GM12878 (cell line): ENCODE data around the gene BCAS3. TPM values are rescaled to one million over a fixed set of nuclear protein-coding genes. Genes with fewer than 3 reads are reported as not detected.

Experiments used
- ATAC-seq: fragments of 200-7000 bp; cut with Tn5 transposase; 3 replicates; pipeline ENCODE4 v1.9.1; 2020; ENCODE audit warnings: mild to moderate bottlenecking, moderate library complexity
- BruUV-seq: library from RNA; stranded (reverse); fragments of 400-500 nt; replicated peaks from 2 replicates; lab custom pipeline; 2021; lab: Mats Ljungman, UMichigan
- CTCF ChIA-PET: fragments of 300-600 bp; sonication (Branson Sonifier 250); formaldehyde crosslinking; extraction: SDS; loops from one replicate; lab custom pipeline; 2021; ENCODE audit warnings: inconsistent platforms; lab: Yijun Ruan, JAX
- POLR2A ChIA-PET: fragments of 350-600 bp; formaldehyde crosslinking; extraction: SDS; loops from one replicate; lab custom pipeline; 2021; ENCODE audit warnings: inconsistent platforms; lab: Charles Lee
- RAD21 ChIA-PET: fragments of 300-600 bp; sonication (Branson Sonifier 250); formaldehyde crosslinking; loops from one replicate; lab custom pipeline; 2023; ENCODE audit warnings: antibody characterized with exemption; ENCODE audit not compliant: unreplicated experiment; lab: Charles Lee
- SMC1A ChIA-PET: fragments of 300-600 bp; sonication (Branson Sonifier 250); formaldehyde crosslinking; loops from one replicate; lab custom pipeline; 2023; ENCODE audit not compliant: unreplicated experiment, uncharacterized antibody; lab: Charles Lee
- DNase-seq: peaks from one replicate; pipeline ENCODE4 v3.0.0-alpha.2; 2011; ENCODE audit warnings: low read depth, low spot score
- FAIRE-seq: peaks from 3 replicates; lab custom pipeline; 2011; peaks lifted over from hg19 to GRCh38; lab: Jason Lieb, UNC
- H2AFZ ChIP-seq: 2 replicates; pipeline ENCODE4 v1.6.0; 2011; ENCODE audit warnings: low read depth, low read length, control low read depth; ENCODE audit not compliant: control insufficient read depth
- H3K27ac ChIP-seq: 2 replicates; pipeline ENCODE4 v1.5.1; 2011; ENCODE audit warnings: control low read depth; ENCODE audit not compliant: control insufficient read depth, insufficient read depth
- H3K27me3 ChIP-seq, 2 experiments: replicated peaks in 1 of 2; 2 replicates each; pipeline versions ENCODE4 v1.6.0 to v1.6.1; 2011; ENCODE audit warnings: low read length in 1 of 2; ENCODE audit not compliant: control insufficient read depth in 2 of 2, insufficient read depth in 2 of 2
- H3K36me3 ChIP-seq, 2 experiments: 2 replicates each; pipeline ENCODE4 v1.5.1; 2011; ENCODE audit warnings: low read length in 1 of 2; ENCODE audit not compliant: control insufficient read depth in 2 of 2, insufficient read depth in 2 of 2
- H3K4me1 ChIP-seq: 2 replicates; pipeline ENCODE4 v1.6.1; 2011; ENCODE audit warnings: mild to moderate bottlenecking, low read length, moderate library complexity, mixed read lengths; ENCODE audit not compliant: control insufficient read depth, insufficient read depth
- H3K4me2 ChIP-seq: 2 replicates; pipeline ENCODE4 v1.6.0; 2011; ENCODE audit warnings: control low read depth; ENCODE audit not compliant: control insufficient read depth, insufficient read depth
- H3K4me3 ChIP-seq: fragments of 200-600 bp; sonication (generic); 2 replicates; pipeline ENCODE4 v1.5.1; 2016
- H3K79me2 ChIP-seq: 2 replicates; pipeline ENCODE4 v1.6.0; 2011; ENCODE audit warnings: low read length; ENCODE audit not compliant: control insufficient read depth, insufficient read depth
- H3K9ac ChIP-seq: 2 replicates; pipeline ENCODE4 v1.8.0; 2011; ENCODE audit warnings: low read length, control low read depth, mixed read lengths; ENCODE audit not compliant: control insufficient read depth, insufficient read depth
- H3K9me3 ChIP-seq: replicated peaks from 3 replicates; pipeline ENCODE4 v1.5.1; 2011; ENCODE audit warnings: mild to moderate bottlenecking, low read length; ENCODE audit not compliant: control insufficient read depth, insufficient read depth
- H4K20me1 ChIP-seq: 2 replicates; pipeline ENCODE4 v1.6.0; 2011; ENCODE audit not compliant: control insufficient read depth, insufficient read depth
- ESRRA ChIP-seq: IDR thresholded peaks from 2 replicates; pipeline ENCODE4 v1.6.1; 2012; ENCODE audit warnings: mild to moderate bottlenecking, low read length, improper control_type of control experiment
- ETV6 ChIP-seq, 2 experiments: fragments of 450-650 bp in 1 of 2; IDR thresholded peaks in 1 of 2; conservative IDR thresholded peaks in 1 of 2; 2 replicates each; pipeline ENCODE4 v1.6.1; 2014; ENCODE audit warnings: antibody characterized with exemption in 1 of 2, borderline replicate concordance in 1 of 2, low read depth in 1 of 2, mild to moderate bottlenecking in 1 of 2, moderate library complexity in 1 of 2
- FOXK2 ChIP-seq: fragments of 450-650 bp; IDR thresholded peaks from 2 replicates; pipeline ENCODE4 v1.6.1; 2017; ENCODE audit warnings: mild to moderate bottlenecking, moderate library complexity
- MTA2 ChIP-seq: fragments of 450-650 bp; IDR thresholded peaks from 2 replicates; pipeline ENCODE4 v1.6.1; 2016; ENCODE audit warnings: low read depth, mild to moderate bottlenecking, moderate library complexity
- PML ChIP-seq: IDR thresholded peaks from 2 replicates; pipeline ENCODE4 v1.6.1; 2012; ENCODE audit warnings: low read length, inconsistent platforms
- POLR2A ChIP-seq: IDR thresholded peaks from 2 replicates; pipeline ENCODE4 v1.6.1; 2011; ENCODE audit warnings: low read depth, mild to moderate bottlenecking, low read length
- YY1 ChIP-seq: IDR thresholded peaks from 2 replicates; pipeline ENCODE4 v1.6.1; 2011; ENCODE audit warnings: low read depth, mild to moderate bottlenecking, low read length
- WGBS: methylation state at CpG from one replicate; pipeline ENCODE4 v1.1.6; 2016; ENCODE audit warnings: low lambda C conversion rate; ENCODE audit not compliant: insufficient replicate concordance, insufficient coverage; ENCODE audit errors: missing lambda C conversion rate; 5-methylcytosine and 5-hydroxymethylcytosine counted together
- in situ Hi-C: fragments of 300-500 bp; cut with MboI; formaldehyde crosslinking; loops from 9 replicates; pipeline ENCODE4 v1.14.3; 2018; ENCODE audit warnings: mixed read lengths
- intact Hi-C: fragments of 100-400 bp; cut with micrococcal nuclease; formaldehyde crosslinking; loops from one replicate; pipeline ENCODE4 v1.14.2; 2022; ENCODE audit not compliant: unreplicated experiment
- polyA plus RNA-seq, 11 experiments: library from polyadenylated mRNA; depleted of rRNA in 4 of 11; unstranded in 6 of 11; stranded (reverse) in 5 of 11; fragments of >200 nt; fragmentation: Nextera tagmentation in 4 of 11; fragmentation: Illumina TruSeq in 1 of 11; extraction: Ambion mirVana in 4 of 11; extraction: Trizol in 1 of 11; gene quantifications; 1 replicate in 1 of 11; 2 replicates in 10 of 11; pipeline versions ENCODE4 v1.2.1 to v1.2.3, GENCODE V29; 2011 to 2016; ENCODE audit warnings: inconsistent platforms in 2 of 11, missing spikeins in 2 of 11, low read depth in 1 of 11
- total RNA-seq, 4 experiments: library from RNA; depleted of rRNA in 3 of 4; stranded (reverse); fragments of >200 nt in 3 of 4; fragmentation: Illumina TruSeq in 1 of 4; extraction: Trizol in 1 of 4; gene quantifications; 2 replicates each; pipeline versions ENCODE4 v1.2.1 to v1.2.3, GENCODE V29; 2013 to 2021
- TF ChIP-seq, protein P1 (sequence below), 3 experiments: IDR thresholded peaks in 2 of 3; conservative IDR thresholded peaks in 1 of 3; 2 replicates each; pipeline ENCODE4 v1.5.1; 2011; ENCODE audit warnings: low read depth in 3 of 3, low read length in 3 of 3, mild to moderate bottlenecking in 3 of 3, control low read depth in 2 of 3, moderate library complexity in 2 of 3, inconsistent platforms in 1 of 3, mixed read lengths in 1 of 3; ENCODE audit not compliant: control insufficient read depth in 2 of 3, insufficient read depth in 1 of 3; ENCODE audit errors: extremely low read depth in 1 of 3

The BCAS3 gene
- total and polyA plus RNA-seq, 10 of the 15 experiments (the other 5 are each of a cell fraction or from before 2014, with no cell fraction given) = 2.1 to 11.0 (median 6.6) TPM

DNA sequence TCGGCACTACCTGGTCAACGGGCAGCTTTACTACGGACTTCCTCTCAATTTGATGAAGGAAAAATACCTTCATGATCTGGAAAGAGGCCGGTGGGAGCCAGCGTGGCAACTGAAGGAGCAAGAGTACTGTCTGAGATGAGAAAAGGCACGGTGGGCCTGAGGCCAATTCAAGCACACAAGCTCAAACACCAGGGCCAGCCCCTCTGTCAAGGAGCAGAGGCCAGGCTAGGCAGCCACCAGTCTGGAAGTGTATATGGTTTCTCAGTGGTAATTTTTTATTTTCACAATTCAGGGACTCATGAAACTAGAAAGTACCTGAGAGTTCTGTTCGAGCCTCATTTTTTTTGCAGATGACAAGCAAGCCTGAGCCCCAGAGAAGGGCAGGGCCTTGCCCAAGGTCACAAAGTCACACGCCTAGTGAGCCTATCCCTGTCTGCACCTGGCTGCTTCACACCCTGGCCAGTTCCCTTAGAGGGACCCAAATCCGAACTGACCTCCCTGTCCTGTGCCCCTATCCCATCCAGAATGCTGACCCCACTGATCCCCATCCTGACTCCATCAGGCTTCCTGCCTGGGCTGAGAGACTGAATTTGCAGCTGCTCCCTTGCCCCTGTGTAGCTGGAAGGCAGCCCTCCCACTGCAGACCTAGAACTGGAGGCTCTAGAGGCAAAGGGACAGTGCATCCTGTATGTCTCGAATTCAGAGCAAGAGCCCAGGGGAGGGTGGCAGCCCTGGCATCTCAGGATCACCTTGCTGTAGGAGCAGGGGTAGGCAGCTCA is 717.2 kb downstream of the BCAS3 start:
- Histone ChIP-seq H3K27ac (no peak overlapping the region), H3K4me1 (no peaks in the 10 kb centered on the region), H3K9me3 (no peaks in the 10 kb centered on the region; the same call in 2 of the 3 replicates), H3K4me2 (no peak overlapping the region), H3K36me3 (no peaks in the 10 kb centered on the region; a peak in 1 of 4 replicates), H3K27me3 (peaks cover 6 to 17% of the 10 kb centered on the region in 2 experiments), H4K20me1 (no peaks in the 10 kb centered on the region), H3K4me3 (no peak overlapping the region), H2AFZ (no peak overlapping the region), H3K9ac (no peak overlapping the region), H3K79me2 (no peaks in the 10 kb centered on the region)
- POLR2A ChIA-PET = no interaction called here
- no peak for TF ChIP-seq FOXK2
- peak in 1 of 2 experiments; percentile 6; a peak in 1 of 4 replicates for TF ChIP-seq ETV6 (conservative IDR thresholded peaks at IDR 0.05 in 1 of 2, IDR thresholded peaks at IDR 0.05 in 1 of 2; ENCODE audit: borderline replicate concordance in 1 of 2, low read depth in 1 of 2)
- TF ChIP-seq POLR2A = no peak
- TF ChIP-seq, protein P1, sequence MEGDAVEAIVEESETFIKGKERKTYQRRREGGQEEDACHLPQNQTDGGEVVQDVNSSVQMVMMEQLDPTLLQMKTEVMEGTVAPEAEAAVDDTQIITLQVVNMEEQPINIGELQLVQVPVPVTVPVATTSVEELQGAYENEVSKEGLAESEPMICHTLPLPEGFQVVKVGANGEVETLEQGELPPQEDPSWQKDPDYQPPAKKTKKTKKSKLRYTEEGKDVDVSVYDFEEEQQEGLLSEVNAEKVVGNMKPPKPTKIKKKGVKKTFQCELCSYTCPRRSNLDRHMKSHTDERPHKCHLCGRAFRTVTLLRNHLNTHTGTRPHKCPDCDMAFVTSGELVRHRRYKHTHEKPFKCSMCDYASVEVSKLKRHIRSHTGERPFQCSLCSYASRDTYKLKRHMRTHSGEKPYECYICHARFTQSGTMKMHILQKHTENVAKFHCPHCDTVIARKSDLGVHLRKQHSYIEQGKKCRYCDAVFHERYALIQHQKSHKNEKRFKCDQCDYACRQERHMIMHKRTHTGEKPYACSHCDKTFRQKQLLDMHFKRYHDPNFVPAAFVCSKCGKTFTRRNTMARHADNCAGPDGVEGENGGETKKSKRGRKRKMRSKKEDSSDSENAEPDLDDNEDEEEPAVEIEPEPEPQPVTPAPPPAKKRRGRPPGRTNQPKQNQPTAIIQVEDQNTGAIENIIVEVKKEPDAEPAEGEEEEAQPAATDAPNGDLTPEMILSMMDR (IDR thresholded peaks at IDR 0.05 in 2 of 3, conservative IDR thresholded peaks at IDR 0.05 in 1 of 3; ENCODE audit: control insufficient read depth in 2 of 3, extremely low read depth in 1 of 3, insufficient read depth in 1 of 3, low read depth in 3 of 3, low read length in 3 of 3) = no peak
- no peak for TF ChIP-seq ESRRA
- TF ChIP-seq YY1 = no peak
- TF ChIP-seq PML = no peak
- TF ChIP-seq MTA2 = no peak
- no peak for DNase-seq
- no peak for FAIRE-seq
- ATAC-seq = no peak
- in situ Hi-C loops = loop anchor here (5.0 kb wide), 2 partner anchors 383 to 673 kb away; no protein-coding TSS in a partner anchor
- RAD21 ChIA-PET = no interaction called here
- no TSS peak for BruUV-seq
- CTCF ChIA-PET = interaction anchor here (0.5 to 1.3 kb wide), 5 partner anchors 9 to 423 kb away, joined by 3 to 4 read pairs (median 4); no protein-coding TSS in a partner anchor
- intact Hi-C loops = no loop called here
- 25% methylated on average over 10 of the region's 10 CpGs for WGBS
- SMC1A ChIA-PET = interaction anchor here (1.5 kb wide), 1 partner anchor 423 kb away, joined by 3 read pairs; no protein-coding TSS in a partner anchor
